HUES48 (cell line): ENCODE data around the gene RPL36AL.

ENCODE experiments used
- H3K27ac ChIP-seq: one replicate; pipeline ENCODE4 v1.7.0; 2013; ENCODE audit warnings: low read depth, low read length, inconsistent platforms
- H3K27me3 ChIP-seq: 2 replicates; pipeline ENCODE4 v1.6.1; 2013; ENCODE audit warnings: mild to moderate bottlenecking, low read length; ENCODE audit not compliant: control insufficient read depth, insufficient read depth
- H3K36me3 ChIP-seq: 2 replicates; pipeline ENCODE4 v1.6.1; 2013; ENCODE audit warnings: low read length; ENCODE audit not compliant: control insufficient read depth, insufficient read depth
- H3K4me1 ChIP-seq: 2 replicates; pipeline ENCODE4 v1.6.1; 2013; ENCODE audit warnings: mild to moderate bottlenecking, low read length; ENCODE audit not compliant: control insufficient read depth, insufficient read depth
- H3K4me3 ChIP-seq: 2 replicates; pipeline ENCODE4 v1.5.1; 2013; ENCODE audit warnings: mild to moderate bottlenecking, low read depth, low read length
- H3K9ac ChIP-seq: 2 replicates; pipeline ENCODE4 v1.6.1; 2013; ENCODE audit warnings: mild to moderate bottlenecking, low read depth, low read length, moderate library complexity
- H3K9me3 ChIP-seq: 2 replicates; pipeline ENCODE4 v1.6.1; 2013; ENCODE audit warnings: low read length; ENCODE audit not compliant: control insufficient read depth, insufficient read depth

Gene RPL36AL

GRCh38 chr14:49574038-49574437, 46.4 kb downstream of the RPL36AL start:
- Histone ChIP-seq H3K4me1 (no peaks in the 10 kb centered on the region), H3K4me3 (no peak overlapping the region)

GRCh38 chr14:49569281-49569680, 51.1 kb downstream of the RPL36AL start:
- Histone ChIP-seq H3K9ac (no peak overlapping the region), H3K4me1 (no peaks in the 10 kb centered on the region), H3K27ac (no peak overlapping the region), H3K4me3 (no peak overlapping the region), H3K27me3 (no peaks in the 10 kb centered on the region), H3K9me3 (no peaks in the 10 kb centered on the region; the same call in 1 of the 2 replicates), H3K36me3 (peaks cover 7% of the 10 kb centered on the region; the same call in 1 of the 2 replicates)

More at GRCh38 chr14:49574038-49574437, 46.4 kb downstream of the RPL36AL start:
- H3K27me3 ChIP-seq = no peaks in the 10 kb centered on the region
- H3K36me3 ChIP-seq = peaks cover 41% of the 10 kb centered on the region
- no peak overlapping the region for H3K9ac ChIP-seq
- H3K27ac ChIP-seq = no peak overlapping the region
- H3K9me3 ChIP-seq = no peaks in the 10 kb centered on the region; the same call in 1 of the 2 replicates
